Spleen (tissue), 11 donors: Measurements from ENCODE around the gene OIP5. TPM values are rescaled to one million over a fixed set of nuclear protein-coding genes. Genes with fewer than 3 reads are reported as not detected.
"Not testable (repeated sequence)": the region's sequence is repeated elsewhere in the genome, so short reads cannot be mapped to it uniquely, and the experiment has no call there.

Experiments
- DNase-seq: peaks from one replicate; pipeline ENCODE4 v3.0.0-alpha.2; 2020
- H3K27ac ChIP-seq, 8 donors: fragments of 200-600 bp; sonication (generic) in 7 of 8; 1 replicate in 4 of 8; 2 replicates in 4 of 8; pipeline versions ENCODE4 v1.5.0 to v1.8.0; 2016 to 2021; ENCODE audit warnings: inconsistent platforms in 4 of 8, mild to moderate bottlenecking in 4 of 8, moderate library complexity in 1 of 8
- H3K27me3 ChIP-seq, 7 donors: fragments of 200-600 bp; sonication (generic) in 6 of 7; replicated peaks in 1 of 7; 1 replicate in 4 of 7; 2 replicates in 3 of 7; pipeline versions ENCODE4 v1.5.0 to v1.8.0; 2016 to 2021; ENCODE audit warnings: inconsistent platforms in 3 of 7, mild to moderate bottlenecking in 1 of 7
- H3K36me3 ChIP-seq, 6 donors: fragments of 200-600 bp; sonication (generic) in 5 of 6; 1 replicate in 4 of 6; 2 replicates in 2 of 6; pipeline versions ENCODE4 v1.5.0 to v1.8.0; 2016 to 2021; ENCODE audit warnings: inconsistent platforms in 2 of 6
- H3K4me1 ChIP-seq, 6 donors: fragments of 200-600 bp; sonication (generic) in 5 of 6; 1 replicate in 3 of 6; 2 replicates in 3 of 6; pipeline versions ENCODE4 v1.5.0 to v1.8.0; 2016 to 2021; ENCODE audit warnings: inconsistent platforms in 3 of 6
- H3K4me3 ChIP-seq, 8 donors: fragments of 200-600 bp; sonication (generic) in 7 of 8; 1 replicate in 4 of 8; 2 replicates in 4 of 8; pipeline versions ENCODE4 v1.5.0 to v1.8.0; 2016 to 2021; ENCODE audit warnings: inconsistent platforms in 4 of 8, mild to moderate bottlenecking in 4 of 8, moderate library complexity in 2 of 8
- H3K9me3 ChIP-seq, 8 donors: fragments of 200-600 bp; sonication (generic) in 7 of 8; 1 replicate in 4 of 8; 2 replicates in 4 of 8; pipeline versions ENCODE4 v1.5.0 to v1.8.0; 2016 to 2021; ENCODE audit warnings: inconsistent platforms in 4 of 8
- CTCF ChIP-seq, 11 experiments: fragments of 200-600 bp in 7 of 11; fragments of 450-650 bp in 4 of 11; sonication (generic) in 4 of 11; IDR thresholded peaks in 8 of 11; conservative IDR thresholded peaks in 3 of 11; 1 replicate in 7 of 11; 2 replicates in 4 of 11; pipeline versions ENCODE4 v1.4.0 to v1.8.0; 2016 to 2021; ENCODE audit warnings: antibody characterized with exemption in 11 of 11, inconsistent platforms in 4 of 11, mild to moderate bottlenecking in 1 of 11
- POLR2A ChIP-seq, 3 donors: fragments of 450-650 bp; IDR thresholded peaks; one replicate each; pipeline ENCODE4 v1.5.1; 2017; ENCODE audit warnings: antibody characterized with exemption in 3 of 3, mild to moderate bottlenecking in 1 of 3
- POLR2AphosphoS5 ChIP-seq, 3 donors: sonication (generic); formaldehyde crosslinking; IDR thresholded peaks; one replicate each; pipeline ENCODE4 v1.5.1; 2017; ENCODE audit warnings: antibody characterized with exemption in 3 of 3
- WGBS, 5 donors: extraction: QIAGEN DNeasy Blood & Tissue Kit in 3 of 5; methylation state at CpG; one replicate each; pipeline versions ENCODE4 v1.1.5 to v1.1.7; 2013 to 2018; 5-methylcytosine and 5-hydroxymethylcytosine counted together
- intact Hi-C: fragments of 100-400 bp; cut with DNase I; formaldehyde crosslinking; loops from one replicate; pipeline ENCODE4 v1.15.0; 2023; ENCODE audit warnings: low total_unique reads
- polyA plus RNA-seq, 3 donors: library from polyadenylated mRNA; stranded (reverse); fragments of 200-250 nt; gene quantifications; one replicate each; pipeline ENCODE4 v1.2.1, GENCODE V29; 2013
- total RNA-seq, 7 donors: library from RNA; depleted of rRNA in 3 of 7; stranded (reverse); fragments of >200 nt in 3 of 7; fragmentation: NEBNext Ultra II Directional in 4 of 7; extraction: Animal tissue kit (Norgen Biotek cat#: 25700) in 4 of 7; gene quantifications; one replicate each; pipeline versions ENCODE4 v1.1.0 to v1.2.1, GENCODE V29; 2016 to 2021
- donor health status: healthy with polysubstance abuse.
- donor health status: DM: no; HTN: no; CAD: no; lungs with moderate emphysema.
- donor health status: DM: no; HTN: no; CAD: no.
- donor health status: Bipolar disorder and iron deficiency.
- donor health status: healthy.
- donor health status: DM: no; HTN: no; CAD: no.
- donor health status: DM: yes; HTN: yes; CAD: no.

The OIP5 gene
- total and polyA plus RNA-seq, 10 donors: 1.1 to 6.0 (median 2.3) TPM; not detected in 1

GRCh38 chr15:41304149-41304770, 28.1 kb downstream of the OIP5 start:
- H3K4me1 ChIP-seq: no peaks in the 10 kb centered on the region
- peaks cover 0 to 44% (median 10%) of the 10 kb centered on the region in 6 donors for H3K36me3 ChIP-seq
- 58 to 77% (median 69%) methylated on average over 3 of the region's 3 CpGs for WGBS, 5 donors
- H3K9me3 ChIP-seq: no peaks in the 10 kb centered on the region
- no peaks in the 10 kb centered on the region for H3K27me3 ChIP-seq
- TF ChIP-seq POLR2A (IDR thresholded peaks at IDR 0.05): no peak
- no peak for TF ChIP-seq POLR2AphosphoS5 (IDR thresholded peaks at IDR 0.05)
- TF ChIP-seq CTCF (IDR thresholded peaks at IDR 0.05 in 8 of 11, conservative IDR thresholded peaks at IDR 0.05 in 3 of 11): no peak
- DNase-seq: no peak
- intact Hi-C loops: no loop called here
- no peak overlapping the region for H3K27ac ChIP-seq
- no peak overlapping the region for H3K4me3 ChIP-seq

- H3K4me1 ChIP-seq: no peaks in the 10 kb centered on the region
- H3K27me3 ChIP-seq: no peaks in the 10 kb centered on the region
- peaks cover 3 to 54% (median 34%) of the 10 kb centered on the region in 6 donors for H3K36me3 ChIP-seq
- H3K4me3 ChIP-seq: no peak overlapping the region
- H3K27ac ChIP-seq: no peak overlapping the region
- TF ChIP-seq POLR2A (IDR thresholded peaks at IDR 0.05): no peak
- TF ChIP-seq POLR2AphosphoS5 (IDR thresholded peaks at IDR 0.05): no peak
- no peak for TF ChIP-seq CTCF (IDR thresholded peaks at IDR 0.05 in 8 of 11, conservative IDR thresholded peaks at IDR 0.05 in 3 of 11)
- H3K9me3 ChIP-seq: no peaks in the 10 kb centered on the region
- intact Hi-C loops: no loop called here
- WGBS, 5 donors: 92 to 100% (median 100%) methylated on average over 1 of the region's 1 CpG
- no peak for DNase-seq
Measured at GRCh38 chr15:41301587-41301986, 30.8 kb downstream of the OIP5 start.

- H3K36me3 ChIP-seq: peaks cover 3 to 54% (median 34%) of the 10 kb centered on the region in 6 donors
- WGBS, 5 donors: 89 to 97% (median 91%) methylated on average over 2 of the region's 2 CpGs
- H3K9me3 ChIP-seq, H3K4me1 ChIP-seq, H3K4me3 ChIP-seq, H3K27me3 ChIP-seq, intact Hi-C loops, DNase-seq, H3K27ac ChIP-seq: not testable (repeated sequence)
Measured at GRCh38 chr15:41301139-41301538, 31.3 kb downstream of the OIP5 start.

- DNase-seq: no peak
- no peak overlapping the region for H3K4me3 ChIP-seq
- TF ChIP-seq POLR2AphosphoS5 (IDR thresholded peaks at IDR 0.05) (no peak), CTCF (IDR thresholded peaks at IDR 0.05 in 8 of 11, conservative IDR thresholded peaks at IDR 0.05 in 3 of 11) (no peak), POLR2A (IDR thresholded peaks at IDR 0.05) (no peak)
- 53 to 74% (median 66%) methylated on average over 1 of the region's 1 CpG for WGBS, 5 donors
- H3K36me3 ChIP-seq: peaks cover 3 to 95% (median 32%) of the 10 kb centered on the region in 6 donors
- no peaks in the 10 kb centered on the region for H3K9me3 ChIP-seq
- peaks cover 11 to 61% (median 35%) of the 10 kb centered on the region in 6 donors for H3K4me1 ChIP-seq
- intact Hi-C loops: no loop called here
- H3K27me3 ChIP-seq: no peaks in the 10 kb centered on the region
- peak overlapping the region in 4 of 8 donors; percentile 77 to 89 (median 82) for H3K27ac ChIP-seq
Measured at GRCh38 chr15:41292521-41292920, 39.9 kb downstream of the OIP5 start.
